IMR-90 (cell line): Measurements from ENCODE around the gene MAGI2. TPM values are rescaled to one million over a fixed set of nuclear protein-coding genes. Genes with fewer than 3 reads are reported as not detected.
A peak's percentile ranks its signal among the peaks of the same experiment; 100 is the strongest.

Source experiments
- ATAC-seq: fragments of 200-7000 bp; cut with Tn5 transposase; 2 replicates; pipeline ENCODE4 v1.9.1; 2020; ENCODE audit warnings: low read depth, mild to moderate bottlenecking, moderate library complexity
- BruUV-seq: library from RNA; stranded (reverse); fragments of 400-500 nt; replicated peaks from 2 replicates; lab custom pipeline; 2021; lab: Mats Ljungman, UMichigan
- CTCF ChIA-PET: fragments of 300-600 bp; formaldehyde crosslinking; extraction: SDS; loops from one replicate; lab custom pipeline; 2021; ENCODE audit warnings: antibody characterized with exemption; lab: Yijun Ruan, JAX
- POLR2A ChIA-PET: fragments of 300-600 bp; sonication (Branson Sonifier 250); formaldehyde crosslinking; loops from one replicate; lab custom pipeline; 2022; ENCODE audit warnings: antibody characterized with exemption; ENCODE audit not compliant: unreplicated experiment; lab: Charles Lee
- DNase-seq: peaks from one replicate; pipeline ENCODE4 v3.0.0; 2013
- H2AFZ ChIP-seq: replicated peaks from 2 replicates; pipeline ENCODE3; 2013; ENCODE audit warnings: low read length, mild to moderate bottlenecking; ENCODE audit not compliant: poor library complexity
- H2AK5ac ChIP-seq: 2 replicates; pipeline ENCODE4 v1.6.1; 2013; ENCODE audit warnings: low read depth, low read length, inconsistent platforms
- H2AK9ac ChIP-seq: replicated peaks from 2 replicates; pipeline ENCODE3; 2013; ENCODE audit warnings: mild to moderate bottlenecking, low read depth, low read length, moderate library complexity; ENCODE audit not compliant: poor library complexity
- H2BK120ac ChIP-seq: 2 replicates; pipeline ENCODE4 v1.6.1; 2013; ENCODE audit warnings: low read depth, low read length, inconsistent platforms
- H2BK15ac ChIP-seq: 3 replicates; pipeline ENCODE4 v1.6.1; 2013; ENCODE audit warnings: low read depth, low read length, inconsistent platforms
- H2BK20ac ChIP-seq: 2 replicates; pipeline ENCODE4 v1.6.1; 2013; ENCODE audit warnings: low read depth, mild to moderate bottlenecking, inconsistent platforms, low read length, moderate library complexity
- H2BK5ac ChIP-seq: 2 replicates; pipeline ENCODE4 v1.6.1; 2013; ENCODE audit warnings: mild to moderate bottlenecking, low read depth, low read length, inconsistent platforms; ENCODE audit not compliant: poor library complexity, severe bottlenecking
- H3K14ac ChIP-seq: replicated peaks from 2 replicates; pipeline ENCODE4 v1.6.1; 2013; ENCODE audit warnings: low read depth, low read length, inconsistent platforms
- H3K18ac ChIP-seq: 2 replicates; pipeline ENCODE4 v1.6.1; 2013; ENCODE audit warnings: low read depth, low read length, control low read depth
- H3K23ac ChIP-seq: 2 replicates; pipeline ENCODE4 v1.6.1; 2013; ENCODE audit warnings: low read depth, low read length, inconsistent platforms
- H3K27ac ChIP-seq: 2 replicates; pipeline ENCODE4 v1.5.1; 2013; ENCODE audit warnings: mild to moderate bottlenecking, control low read depth, low read length; ENCODE audit not compliant: insufficient read depth
- H3K27me3 ChIP-seq: 2 replicates; pipeline ENCODE4 v1.6.1; 2013; ENCODE audit warnings: low read length; ENCODE audit not compliant: control insufficient read depth, insufficient read depth
- H3K36me3 ChIP-seq: 2 replicates; pipeline ENCODE4 v1.6.1; 2013; ENCODE audit warnings: low read length, mixed read lengths; ENCODE audit not compliant: control insufficient read depth, insufficient read depth
- H3K4ac ChIP-seq: 2 replicates; pipeline ENCODE4 v1.6.1; 2013; ENCODE audit warnings: low read depth, low read length, inconsistent platforms
- H3K4me1 ChIP-seq: 2 replicates; pipeline ENCODE4 v1.6.1; 2013; ENCODE audit warnings: low read length, mixed read lengths; ENCODE audit not compliant: control insufficient read depth, insufficient read depth
- H3K4me2 ChIP-seq: 2 replicates; pipeline ENCODE4 v1.6.1; 2013; ENCODE audit warnings: low read depth, mild to moderate bottlenecking, control low read depth, low read length, moderate library complexity
- H3K4me3 ChIP-seq: 2 replicates; pipeline ENCODE4 v1.5.1; 2013; ENCODE audit warnings: low read depth, mild to moderate bottlenecking, control low read depth, low read length, moderate library complexity; ENCODE audit not compliant: insufficient read depth
- H3K56ac ChIP-seq: 2 replicates; pipeline ENCODE4 v1.6.1; 2013; ENCODE audit warnings: low read length, inconsistent platforms; ENCODE audit not compliant: insufficient read depth; ENCODE audit errors: extremely low read depth
- H3K79me1 ChIP-seq, 2 experiments: 2 replicates each; pipeline ENCODE4 v1.6.1; 2013; ENCODE audit warnings: low read length in 2 of 2, inconsistent platforms in 1 of 2, low read depth in 1 of 2
- H3K9ac ChIP-seq: 2 replicates; pipeline ENCODE4 v1.6.1; 2013; ENCODE audit warnings: low read depth, low read length, control low read depth
- H3K9me1 ChIP-seq: 2 replicates; pipeline ENCODE4 v1.6.1; 2013; ENCODE audit warnings: low read length, inconsistent platforms; ENCODE audit not compliant: insufficient read depth
- H3K9me3 ChIP-seq: 2 replicates; pipeline ENCODE4 v1.6.1; 2013; ENCODE audit warnings: low read length; ENCODE audit not compliant: control insufficient read depth, insufficient read depth
- H4K20me1 ChIP-seq: 2 replicates; pipeline ENCODE4 v1.6.1; 2013; ENCODE audit warnings: low read length, inconsistent platforms; ENCODE audit not compliant: insufficient read depth
- H4K5ac ChIP-seq: 2 replicates; pipeline ENCODE4 v1.6.1; 2013; ENCODE audit warnings: mild to moderate bottlenecking, low read depth, low read length, control low read depth
- H4K8ac ChIP-seq, 2 experiments: 2 replicates each; pipeline ENCODE4 v1.6.1; 2013; ENCODE audit warnings: low read depth in 2 of 2, low read length in 2 of 2, control low read depth in 1 of 2, inconsistent platforms in 1 of 2
- H4K91ac ChIP-seq: 2 replicates; pipeline ENCODE4 v1.6.1; 2013; ENCODE audit warnings: low read depth, low read length, inconsistent platforms; ENCODE audit not compliant: insufficient read depth
- MAFK ChIP-seq: IDR thresholded peaks from 2 replicates; pipeline ENCODE4 v1.6.1; 2012; ENCODE audit warnings: low read depth, low read length, improper control_type of control experiment
- MXI1 ChIP-seq: IDR thresholded peaks from 2 replicates; pipeline ENCODE4 v1.6.1; 2012; ENCODE audit warnings: low read depth, mild to moderate bottlenecking, low read length, moderate library complexity, borderline replicate concordance
- RFX5 ChIP-seq: IDR thresholded peaks from 2 replicates; pipeline ENCODE4 v1.8.0; 2012; ENCODE audit warnings: low read depth, mild to moderate bottlenecking, low read length, moderate library complexity
- WGBS, 2 experiments: methylation state at CpG; one replicate each; pipeline versions ENCODE4 v1.1.5 to v1.1.7; 2013; ENCODE audit warnings: missing lambda C conversion rate in 2 of 2; ENCODE audit not compliant: insufficient read length in 1 of 2; ENCODE audit errors: extremely low coverage in 2 of 2; 5-methylcytosine and 5-hydroxymethylcytosine counted together
- dilution Hi-C: fragments of 300-500 bp; cut with HindIII; formaldehyde crosslinking; loops from one replicate; pipeline ENCODE4 v1.14.3; 2018; ENCODE audit warnings: low sequenced_read_pairs; ENCODE audit not compliant: unreplicated experiment
- in situ Hi-C: fragments of 300-500 bp; cut with MboI; formaldehyde crosslinking; loops from 3 replicates; pipeline ENCODE4 v1.14.3; 2019; ENCODE audit warnings: low sequenced_read_pairs, inconsistent platforms, mixed read lengths
- intact Hi-C: fragments of 100-400 bp; cut with micrococcal nuclease; formaldehyde crosslinking; loops from 2 replicates; pipeline ENCODE4 v1.10.0; 2022
- polyA plus RNA-seq, 3 experiments: library from polyadenylated mRNA; depleted of rRNA; stranded (reverse); fragments of >200 nt; gene quantifications; 2 replicates each; pipeline ENCODE4 v1.2.3, GENCODE V29; 2012; ENCODE audit warnings: low replicate concordance in 1 of 3
- total RNA-seq: library from RNA; depleted of rRNA; stranded (reverse); fragments of >200 nt; gene quantifications from 2 replicates; pipeline ENCODE4 v1.2.3, GENCODE V29; 2012

MAGI2 gene
- total and polyA plus RNA-seq, 2 of the 4 experiments (the other 2 are of a cell fraction), result 2.5 to 17.9 TPM

GRCh38 chr7:79241288-79242060 lies 212.0 kb downstream of the MAGI2 start (continued):
- TF ChIP-seq MXI1 (no peak), MAFK (no peak)

GRCh38 chr7:79240413-79240812 lies 213.1 kb downstream of the MAGI2 start:
- Histone ChIP-seq H2AK9ac (no peak overlapping the region), H3K23ac (no peak overlapping the region), H3K4ac (no peak overlapping the region; the same call in 1 of the 2 replicates), H3K18ac (no peak overlapping the region), H4K5ac (no peak overlapping the region), H4K8ac (no peak overlapping the region), H3K56ac (no peak overlapping the region), H3K9me3 (no peaks in the 10 kb centered on the region), H3K4me1 (peaks cover 5% of the 10 kb centered on the region; the same call in 1 of the 2 replicates), H2AK5ac (peak overlapping the region; percentile 69; the same call in 1 of the 2 replicates), H3K36me3 (no peaks in the 10 kb centered on the region), H3K79me1 (peaks cover 11 to 26% of the 10 kb centered on the region in 2 experiments; a peak in 3 of 4 replicates), H3K9me1 (0 out of 2 replicates have a peak, but pooled peaks cover 6% of the 10 kb centered on the region), H4K20me1 (0 out of 2 replicates have a peak, but pooled peaks cover 4% of the 10 kb centered on the region), H2BK15ac (0 out of 3 replicates have a peak overlapping the region, but pooled peaks have one; percentile 50), H2AFZ (no peak overlapping the region), H3K9ac (no peak overlapping the region), H3K27me3 (no peaks in the 10 kb centered on the region), H3K27ac (no peak overlapping the region), H3K4me2 (no peak overlapping the region), H2BK120ac (no peak overlapping the region), H3K14ac (no peak overlapping the region), H2BK5ac (no peak overlapping the region), H2BK20ac (no peak overlapping the region), H4K91ac (no peak overlapping the region), H3K4me3 (no peak overlapping the region)
- POLR2A ChIA-PET, result no interaction called here
- CTCF ChIA-PET, result no interaction called here
- no peak for TF ChIP-seq RFX5
- dilution Hi-C loops (no loop called here), in situ Hi-C loops (no loop called here), intact Hi-C loops (no loop called here)
- no TSS peak for BruUV-seq
- DNase-seq (no peak), ATAC-seq (no peak)
- 100% methylated on average over 2 of the region's 2 CpGs; no CpG with 5 or more reads in 1 of the 2 experiments for WGBS, 2 experiments
